WI38 (cell line): Measurements from ENCODE around the gene PSMB4.

Experiments used
- H3K4me3 ChIP-seq: 2 replicates; pipeline ENCODE4 v1.5.1; 2011; ENCODE audit warnings: low read depth, mild to moderate bottlenecking, control low read depth, low read length
- TF ChIP-seq, protein P1 (sequence below): IDR thresholded peaks from 2 replicates; pipeline ENCODE4 v1.5.1; 2012; ENCODE audit warnings: low read depth, mild to moderate bottlenecking, control low read depth, low read length

PSMB4 gene

DNA sequence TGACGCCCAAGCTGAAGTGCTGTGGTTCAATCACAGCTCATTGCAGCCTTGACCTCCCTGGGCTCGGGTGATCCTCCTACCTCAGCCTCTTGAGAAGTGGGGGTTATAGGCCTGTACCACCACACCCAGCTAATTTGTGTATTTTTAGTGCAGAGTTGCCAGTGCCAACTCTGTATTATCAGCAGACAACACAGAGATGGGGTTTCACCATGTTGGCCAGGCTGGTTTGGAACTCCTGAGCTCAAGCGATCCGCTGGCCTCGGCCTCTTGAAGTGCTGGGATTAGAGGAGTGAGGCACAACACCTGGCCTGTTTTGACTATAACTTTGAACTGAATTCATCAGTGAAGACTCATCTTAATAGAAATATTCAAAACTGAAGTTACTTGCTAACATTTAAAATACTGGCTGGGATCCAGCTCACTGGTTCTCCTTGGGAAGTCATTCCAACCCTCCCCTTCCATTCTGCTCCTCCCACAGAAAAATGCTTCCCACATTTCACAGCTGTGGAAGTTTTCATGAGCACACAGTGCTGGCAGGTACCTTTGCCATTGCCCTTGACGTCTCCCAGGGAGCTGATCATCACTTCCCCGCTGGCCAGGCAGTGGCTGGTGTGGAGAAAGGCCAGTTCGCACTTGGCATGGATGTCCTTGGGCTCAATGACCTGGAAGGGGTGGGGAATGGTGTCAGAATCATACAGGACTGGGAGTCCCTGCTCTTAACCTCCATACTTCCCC lies 31.5 kb upstream of the PSMB4 start:
- H3K4me3 ChIP-seq = no peak overlapping the region
- TF ChIP-seq, protein P1, sequence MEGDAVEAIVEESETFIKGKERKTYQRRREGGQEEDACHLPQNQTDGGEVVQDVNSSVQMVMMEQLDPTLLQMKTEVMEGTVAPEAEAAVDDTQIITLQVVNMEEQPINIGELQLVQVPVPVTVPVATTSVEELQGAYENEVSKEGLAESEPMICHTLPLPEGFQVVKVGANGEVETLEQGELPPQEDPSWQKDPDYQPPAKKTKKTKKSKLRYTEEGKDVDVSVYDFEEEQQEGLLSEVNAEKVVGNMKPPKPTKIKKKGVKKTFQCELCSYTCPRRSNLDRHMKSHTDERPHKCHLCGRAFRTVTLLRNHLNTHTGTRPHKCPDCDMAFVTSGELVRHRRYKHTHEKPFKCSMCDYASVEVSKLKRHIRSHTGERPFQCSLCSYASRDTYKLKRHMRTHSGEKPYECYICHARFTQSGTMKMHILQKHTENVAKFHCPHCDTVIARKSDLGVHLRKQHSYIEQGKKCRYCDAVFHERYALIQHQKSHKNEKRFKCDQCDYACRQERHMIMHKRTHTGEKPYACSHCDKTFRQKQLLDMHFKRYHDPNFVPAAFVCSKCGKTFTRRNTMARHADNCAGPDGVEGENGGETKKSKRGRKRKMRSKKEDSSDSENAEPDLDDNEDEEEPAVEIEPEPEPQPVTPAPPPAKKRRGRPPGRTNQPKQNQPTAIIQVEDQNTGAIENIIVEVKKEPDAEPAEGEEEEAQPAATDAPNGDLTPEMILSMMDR = no peak

DNA sequence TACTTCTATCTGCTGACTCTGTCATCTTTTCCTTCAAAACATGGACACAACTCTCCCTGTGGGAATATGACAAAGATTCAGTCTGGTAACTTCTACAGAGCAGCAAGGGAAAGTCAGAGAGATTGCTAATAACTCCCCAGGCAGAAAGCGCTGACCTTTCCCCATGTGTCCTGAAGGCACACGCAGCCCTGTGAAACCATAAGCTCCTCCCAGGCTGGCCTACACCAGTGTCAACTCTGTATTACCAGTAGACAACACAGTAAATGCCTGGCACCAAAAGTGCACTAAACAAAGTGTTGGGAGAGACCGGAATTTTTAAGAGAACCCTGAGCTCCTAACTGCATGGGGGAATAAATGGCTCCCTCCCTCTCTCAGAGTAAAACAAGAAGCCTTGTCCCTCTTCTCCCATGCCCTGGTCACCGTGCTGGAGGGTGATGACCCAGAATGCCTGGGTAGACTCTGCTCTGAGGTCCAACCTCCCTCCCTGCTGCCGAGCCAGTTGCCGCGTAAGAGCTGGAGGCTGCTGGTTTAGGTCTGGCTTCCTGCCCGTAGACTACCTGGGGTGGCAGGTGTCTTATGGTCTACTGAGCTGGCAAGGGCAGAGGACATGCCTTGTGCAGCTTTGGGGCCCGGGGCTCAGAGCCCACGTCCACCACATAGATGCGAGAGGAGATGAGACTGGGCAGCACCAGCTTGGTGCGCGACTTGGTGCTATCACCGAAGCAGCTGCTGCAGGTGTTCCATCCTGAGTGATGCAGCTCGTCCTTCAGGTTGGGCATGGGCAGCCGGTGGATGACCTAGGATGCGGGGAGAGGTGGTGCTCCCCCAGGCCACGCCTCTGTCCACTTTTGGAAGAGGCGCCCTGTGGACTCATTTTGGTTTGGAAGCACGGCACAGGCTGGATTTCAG lies 30.7 kb upstream of the PSMB4 start:
- TF ChIP-seq, protein P1 = no peak

DNA sequence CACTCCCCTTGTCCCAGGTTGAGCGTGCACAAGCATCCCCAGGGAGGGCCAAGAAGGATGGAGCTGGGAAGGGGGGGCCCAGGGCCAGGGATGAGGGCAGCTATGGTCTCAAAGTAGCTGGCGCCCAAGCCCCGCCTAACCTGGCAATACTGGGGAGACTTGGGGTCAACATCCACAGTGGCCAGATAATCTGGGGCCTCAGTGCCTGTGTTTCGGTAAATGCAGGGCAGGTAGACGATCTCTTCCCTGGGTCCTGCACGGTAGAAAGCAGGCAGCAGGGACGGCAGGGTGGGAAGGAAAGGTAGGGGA lies 30.1 kb upstream of the PSMB4 start:
- TF ChIP-seq, protein P1 = no peak
- no peak overlapping the region for H3K4me3 ChIP-seq

More for the DNA sequence above, 30.7 kb upstream of the PSMB4 start:
- H3K4me3 ChIP-seq = no peak overlapping the region

DNA sequence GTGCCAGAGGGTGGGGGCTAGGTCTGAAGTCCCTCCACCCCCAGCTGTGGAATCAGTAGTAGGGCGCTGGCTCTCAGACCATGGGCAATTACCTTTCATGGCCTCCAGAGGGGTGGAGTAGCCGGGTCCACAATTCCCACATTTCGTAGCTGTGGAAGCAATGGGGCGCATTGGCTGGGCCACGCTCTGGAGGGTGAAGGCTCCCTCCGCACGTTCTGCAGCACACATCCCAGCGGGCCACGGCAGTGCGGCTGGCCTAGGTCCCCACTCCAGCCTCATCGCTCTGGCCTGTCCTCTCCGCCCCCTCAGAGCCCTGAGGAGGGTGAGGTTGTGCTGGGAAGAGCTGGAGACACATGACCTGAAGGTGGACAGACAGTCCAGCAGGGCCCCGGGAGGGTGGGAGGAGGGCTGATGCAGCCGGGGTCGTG lies 29.7 kb upstream of the PSMB4 start:
- TF ChIP-seq, protein P1 = no peak

DNA sequence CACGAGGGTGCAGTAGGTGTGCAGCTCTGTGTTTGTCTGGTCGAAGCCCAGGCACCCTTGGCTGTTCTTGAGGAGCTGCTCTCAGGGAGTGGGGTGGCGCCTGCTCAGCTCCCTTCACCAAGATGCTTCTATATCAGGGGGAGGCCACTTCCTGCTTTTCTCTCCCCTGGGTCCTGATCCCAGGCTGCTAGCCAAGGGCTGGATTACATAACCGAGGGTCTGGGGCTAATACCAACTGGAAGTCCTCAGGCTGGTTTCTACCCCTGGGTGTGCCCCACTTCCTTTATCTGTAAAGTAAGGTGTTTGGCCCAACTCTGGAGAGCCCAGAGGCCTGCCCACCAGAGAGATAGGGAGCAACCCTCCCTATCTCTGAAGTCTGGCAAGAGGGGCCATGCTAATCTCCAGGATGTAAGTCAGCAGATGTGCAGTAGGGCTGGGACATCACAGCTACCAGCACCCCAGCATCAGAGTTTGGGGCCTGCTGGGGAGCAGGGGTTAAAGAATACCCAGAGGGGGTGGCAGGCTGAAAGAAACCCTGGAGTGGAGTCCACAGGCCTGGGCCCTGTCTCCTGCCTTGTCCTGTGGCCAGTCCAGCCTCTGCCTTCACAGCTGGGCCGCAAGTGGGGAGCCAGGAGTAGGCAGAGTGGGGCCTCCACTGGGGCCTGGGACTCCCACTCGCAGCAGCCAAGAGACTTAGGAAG lies 29.0 kb upstream of the PSMB4 start:
- no peak overlapping the region for H3K4me3 ChIP-seq
- TF ChIP-seq, protein P1 = no peak

More for the DNA sequence above, 29.7 kb upstream of the PSMB4 start:
- no peak overlapping the region for H3K4me3 ChIP-seq

DNA sequence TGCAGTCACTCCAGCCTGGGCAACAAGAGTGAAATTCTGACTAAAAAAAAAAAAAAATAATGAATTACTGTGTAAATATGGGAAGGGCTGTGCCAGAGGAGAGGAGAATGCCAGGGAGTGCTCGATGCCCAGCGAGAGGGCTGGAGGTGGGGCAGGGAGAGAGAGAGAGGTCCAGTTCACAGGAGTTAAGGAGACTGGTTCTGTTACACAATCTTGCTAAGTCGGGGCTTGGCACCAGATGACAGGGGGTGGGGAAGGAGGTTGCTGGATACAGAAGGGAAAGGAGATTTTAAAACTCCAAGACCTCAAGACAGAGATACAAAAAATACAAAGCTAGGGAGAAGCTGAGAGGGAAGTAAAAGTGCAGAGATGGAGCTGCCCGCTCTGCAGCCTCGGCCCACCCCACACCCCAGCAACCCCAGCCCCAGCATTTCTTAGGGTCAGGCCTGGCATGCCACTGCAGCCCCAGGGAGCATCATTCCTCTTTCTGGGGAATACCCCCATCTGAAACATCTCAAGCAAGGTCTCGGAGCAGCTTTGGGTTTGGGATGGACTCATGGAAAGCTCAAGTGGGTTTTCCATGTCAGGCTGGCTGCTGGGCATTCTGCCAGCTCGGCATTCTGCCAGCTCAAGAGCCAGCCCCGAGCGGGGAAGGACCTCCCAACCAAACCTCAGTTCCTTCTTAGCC lies 27.9 kb upstream of the PSMB4 start:
- TF ChIP-seq, protein P1 = no peak
- H3K4me3 ChIP-seq = peak overlapping the region; percentile 65
